HepG2 (cell line): Measurements from ENCODE around the gene PRSS36. TPM values are rescaled to one million over a fixed set of nuclear protein-coding genes. Genes with fewer than 3 reads are reported as not detected.

Experiments used
- AGO2 ChIP-seq: fragments of 200-400 bp; formaldehyde crosslinking; optimal IDR thresholded peaks from 2 replicates; pipeline ENCODE3; 2017; ENCODE audit warnings: mild to moderate bottlenecking, low read depth, low read length, moderate library complexity
- ARNTL ChIP-seq: sonication (generic); formaldehyde crosslinking; IDR thresholded peaks from 2 replicates; pipeline ENCODE4 v1.4.0; 2020; ENCODE audit warnings: mild to moderate bottlenecking, missing genetic modification reagents
- NFKBIZ ChIP-seq: IDR thresholded peaks from 2 replicates; pipeline ENCODE4 v1.6.1; 2018; ENCODE audit warnings: missing genetic modification reagents, missing compliant biosample characterization
- NR1H2 ChIP-seq: sonication (generic); formaldehyde crosslinking; IDR thresholded peaks from 2 replicates; pipeline ENCODE4 v1.8.1; 2022; ENCODE audit warnings: low read depth, missing genetic modification reagents, borderline replicate concordance
- PAWR ChIP-seq: sonication (generic); formaldehyde crosslinking; IDR thresholded peaks from 2 replicates; pipeline ENCODE4 v1.4.0; 2020; ENCODE audit warnings: missing genetic modification reagents, mild to moderate bottlenecking, borderline replicate concordance
- RAD51 ChIP-seq: fragments of 450-650 bp; IDR thresholded peaks from 2 replicates; pipeline ENCODE4 v1.6.1; 2016; ENCODE audit warnings: borderline replicate concordance
- SATB2 ChIP-seq: sonication (generic); formaldehyde crosslinking; IDR thresholded peaks from 2 replicates; pipeline ENCODE4 v1.5.0; 2020; ENCODE audit warnings: missing genetic modification reagents
- TAF1 ChIP-seq: sonication (generic); formaldehyde crosslinking; IDR thresholded peaks from 2 replicates; pipeline ENCODE4 v1.4.0; 2020; ENCODE audit warnings: missing genetic modification reagents
- ZNF124 ChIP-seq: sonication (generic); formaldehyde crosslinking; IDR thresholded peaks from 2 replicates; pipeline ENCODE4 v1.4.0; 2020; ENCODE audit warnings: missing genetic modification reagents
- ZNF556 ChIP-seq: sonication (generic); formaldehyde crosslinking; IDR thresholded peaks from 2 replicates; pipeline ENCODE4 v1.4.0; 2020; ENCODE audit warnings: mild to moderate bottlenecking, missing genetic modification reagents, borderline replicate concordance
- ZNF724P ChIP-seq: sonication (generic); formaldehyde crosslinking; IDR thresholded peaks from 2 replicates; pipeline ENCODE4 v1.8.0; 2022; ENCODE audit warnings: missing genetic modification reagents, borderline replicate concordance
- ZNF891 ChIP-seq: sonication (generic); formaldehyde crosslinking; IDR thresholded peaks from 2 replicates; pipeline ENCODE4 v1.5.0; 2020; ENCODE audit warnings: mild to moderate bottlenecking, missing genetic modification reagents
- ZSCAN21 ChIP-seq: sonication (generic); formaldehyde crosslinking; IDR thresholded peaks from 2 replicates; pipeline ENCODE4 v1.8.0; 2022; ENCODE audit warnings: mild to moderate bottlenecking, missing genetic modification reagents, moderate library complexity, borderline replicate concordance
- polyA plus RNA-seq, 8 experiments: library from polyadenylated mRNA; depleted of rRNA in 3 of 8; stranded (reverse) in 7 of 8; unstranded in 1 of 8; fragments of >200 nt; fragmentation: Illumina TruSeq in 4 of 8; extraction: Trizol in 4 of 8; gene quantifications; 2 replicates each; pipeline versions ENCODE4 v1.2.1 to v1.2.3, GENCODE V29; 2011 to 2016; ENCODE audit warnings: low read depth in 4 of 8, missing spikeins in 1 of 8, mixed read lengths in 1 of 8; ENCODE audit not compliant: insufficient read depth in 1 of 8
- total RNA-seq, 5 experiments: library from RNA; depleted of rRNA; stranded (reverse); fragments of >200 nt; fragmentation: Illumina TruSeq; extraction: Trizol; gene quantifications; 2 replicates each; pipeline ENCODE4 v1.2.3, GENCODE V29; 2016; ENCODE audit warnings: low read depth in 1 of 5
- TF ChIP-seq, protein P1 (sequence below): IDR thresholded peaks from 2 replicates; pipeline ENCODE4 v1.6.1; 2016; ENCODE audit warnings: mild to moderate bottlenecking, missing biosample characterization, missing genetic modification reagents
- TF ChIP-seq, protein P2 (sequence below): sonication (generic); formaldehyde crosslinking; IDR thresholded peaks from 2 replicates; pipeline ENCODE4 v1.8.1; 2023; ENCODE audit warnings: mild to moderate bottlenecking, inconsistent platforms, moderate library complexity, missing genetic modification reagents, borderline replicate concordance
- TF ChIP-seq, protein P3 (sequence below): sonication (generic); formaldehyde crosslinking; IDR thresholded peaks from 2 replicates; pipeline ENCODE4; 2020; ENCODE audit warnings: missing genetic modification reagents, mild to moderate bottlenecking, borderline replicate concordance
- TF ChIP-seq, protein P4 (sequence below): sonication (generic); formaldehyde crosslinking; IDR thresholded peaks from 2 replicates; pipeline ENCODE4 v1.5.0; 2020; ENCODE audit warnings: missing genetic modification reagents
- TF ChIP-seq, protein P5 (sequence below): sonication (generic); formaldehyde crosslinking; IDR thresholded peaks from 2 replicates; pipeline ENCODE4 v1.4.0; 2020; ENCODE audit warnings: missing genetic modification reagents
- TF ChIP-seq, protein P6 (sequence below): sonication (generic); formaldehyde crosslinking; IDR thresholded peaks from 2 replicates; pipeline ENCODE4 v1.4.0; 2020; ENCODE audit warnings: low read depth, mild to moderate bottlenecking, missing genetic modification reagents

PRSS36 gene
- total and polyA plus RNA-seq, 2 of the 13 experiments (the other 11 are each of a cell fraction or from before 2014, with no cell fraction given): 1.5 to 2.1 TPM

DNA sequence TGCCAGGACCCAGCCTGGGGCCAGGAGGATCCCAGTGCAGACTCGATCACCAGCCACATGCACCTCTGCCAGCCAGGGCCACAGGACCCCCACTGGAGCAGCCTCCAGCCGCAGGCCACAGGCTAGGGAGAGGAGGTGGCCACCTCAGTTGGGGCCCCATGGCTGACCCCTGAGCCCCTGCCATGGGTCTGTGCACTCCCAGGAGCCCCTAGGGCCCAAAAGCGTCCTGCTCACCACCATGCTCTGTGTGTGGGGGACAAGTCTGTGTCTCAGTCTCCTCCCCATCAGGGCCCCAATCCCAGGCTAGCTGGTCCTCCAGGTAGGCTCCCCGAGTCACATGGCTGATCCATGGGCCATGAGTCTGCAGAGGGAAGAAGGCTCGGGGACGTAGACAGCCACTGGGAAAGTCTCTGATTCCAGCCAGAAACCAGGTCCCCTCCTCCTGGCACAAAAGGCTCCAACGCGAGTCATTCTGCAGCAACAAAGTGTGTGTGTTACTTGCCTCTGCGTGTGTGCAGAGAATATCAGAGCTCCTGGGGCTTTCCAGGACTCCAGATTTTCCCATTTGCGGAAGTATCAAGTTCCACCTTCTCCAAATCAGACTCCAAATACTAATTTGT lies 8.3 kb downstream of the PRSS36 start (continued):
- TF ChIP-seq ARNTL (CRISPR knock-in tag): peak; percentile 43; the same call in 1 of the 2 replicates
- TF ChIP-seq, protein P1, sequence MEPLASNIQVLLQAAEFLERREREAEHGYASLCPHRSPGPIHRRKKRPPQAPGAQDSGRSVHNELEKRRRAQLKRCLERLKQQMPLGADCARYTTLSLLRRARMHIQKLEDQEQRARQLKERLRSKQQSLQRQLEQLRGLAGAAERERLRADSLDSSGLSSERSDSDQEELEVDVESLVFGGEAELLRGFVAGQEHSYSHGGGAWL (CRISPR knock-in tag): 0 out of 2 replicates have a peak, but pooled peaks have one; percentile 24
- TF ChIP-seq, protein P2, sequence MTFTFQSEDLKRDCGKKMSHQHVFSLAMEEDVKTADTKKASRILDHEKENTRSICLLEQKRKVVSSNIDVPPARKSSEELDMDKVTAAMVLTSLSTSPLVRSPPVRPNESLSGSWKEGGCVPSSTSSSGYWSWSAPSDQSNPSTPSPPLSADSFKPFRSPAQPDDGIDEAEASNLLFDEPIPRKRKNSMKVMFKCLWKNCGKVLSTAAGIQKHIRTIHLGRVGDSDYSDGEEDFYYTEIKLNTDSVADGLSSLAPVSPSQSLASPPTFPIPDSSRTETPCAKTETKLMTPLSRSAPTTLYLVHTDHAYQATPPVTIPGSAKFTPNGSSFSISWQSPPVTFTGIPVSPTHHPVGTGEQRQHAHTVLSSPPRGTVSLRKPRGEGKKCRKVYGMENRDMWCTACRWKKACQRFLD: no peak
- 0 out of 2 replicates have a peak, but pooled peaks have one; percentile 26 for TF ChIP-seq ZNF124 (CRISPR knock-in tag)
- TF ChIP-seq SATB2 (CRISPR knock-in tag): no peak
- TF ChIP-seq, protein P3, sequence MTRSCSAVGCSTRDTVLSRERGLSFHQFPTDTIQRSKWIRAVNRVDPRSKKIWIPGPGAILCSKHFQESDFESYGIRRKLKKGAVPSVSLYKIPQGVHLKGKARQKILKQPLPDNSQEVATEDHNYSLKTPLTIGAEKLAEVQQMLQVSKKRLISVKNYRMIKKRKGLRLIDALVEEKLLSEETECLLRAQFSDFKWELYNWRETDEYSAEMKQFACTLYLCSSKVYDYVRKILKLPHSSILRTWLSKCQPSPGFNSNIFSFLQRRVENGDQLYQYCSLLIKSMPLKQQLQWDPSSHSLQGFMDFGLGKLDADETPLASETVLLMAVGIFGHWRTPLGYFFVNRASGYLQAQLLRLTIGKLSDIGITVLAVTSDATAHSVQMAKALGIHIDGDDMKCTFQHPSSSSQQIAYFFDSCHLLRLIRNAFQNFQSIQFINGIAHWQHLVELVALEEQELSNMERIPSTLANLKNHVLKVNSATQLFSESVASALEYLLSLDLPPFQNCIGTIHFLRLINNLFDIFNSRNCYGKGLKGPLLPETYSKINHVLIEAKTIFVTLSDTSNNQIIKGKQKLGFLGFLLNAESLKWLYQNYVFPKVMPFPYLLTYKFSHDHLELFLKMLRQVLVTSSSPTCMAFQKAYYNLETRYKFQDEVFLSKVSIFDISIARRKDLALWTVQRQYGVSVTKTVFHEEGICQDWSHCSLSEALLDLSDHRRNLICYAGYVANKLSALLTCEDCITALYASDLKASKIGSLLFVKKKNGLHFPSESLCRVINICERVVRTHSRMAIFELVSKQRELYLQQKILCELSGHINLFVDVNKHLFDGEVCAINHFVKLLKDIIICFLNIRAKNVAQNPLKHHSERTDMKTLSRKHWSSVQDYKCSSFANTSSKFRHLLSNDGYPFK (CRISPR knock-in tag): peak; percentile 21; the same call in 1 of the 2 replicates
- TF ChIP-seq NR1H2 (CRISPR knock-in tag): no peak
- TF ChIP-seq ZNF891: 0 out of 2 replicates have a peak, but pooled peaks have one; percentile 50
- TF ChIP-seq, protein P4, sequence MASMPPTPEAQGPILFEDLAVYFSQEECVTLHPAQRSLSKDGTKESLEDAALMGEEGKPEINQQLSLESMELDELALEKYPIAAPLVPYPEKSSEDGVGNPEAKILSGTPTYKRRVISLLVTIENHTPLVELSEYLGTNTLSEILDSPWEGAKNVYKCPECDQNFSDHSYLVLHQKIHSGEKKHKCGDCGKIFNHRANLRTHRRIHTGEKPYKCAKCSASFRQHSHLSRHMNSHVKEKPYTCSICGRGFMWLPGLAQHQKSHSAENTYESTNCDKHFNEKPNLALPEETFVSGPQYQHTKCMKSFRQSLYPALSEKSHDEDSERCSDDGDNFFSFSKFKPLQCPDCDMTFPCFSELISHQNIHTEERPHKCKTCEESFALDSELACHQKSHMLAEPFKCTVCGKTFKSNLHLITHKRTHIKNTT (CRISPR knock-in tag): 0 out of 2 replicates have a peak, but pooled peaks have one; percentile 43
- no peak for TF ChIP-seq RAD51
- TF ChIP-seq, protein P5, sequence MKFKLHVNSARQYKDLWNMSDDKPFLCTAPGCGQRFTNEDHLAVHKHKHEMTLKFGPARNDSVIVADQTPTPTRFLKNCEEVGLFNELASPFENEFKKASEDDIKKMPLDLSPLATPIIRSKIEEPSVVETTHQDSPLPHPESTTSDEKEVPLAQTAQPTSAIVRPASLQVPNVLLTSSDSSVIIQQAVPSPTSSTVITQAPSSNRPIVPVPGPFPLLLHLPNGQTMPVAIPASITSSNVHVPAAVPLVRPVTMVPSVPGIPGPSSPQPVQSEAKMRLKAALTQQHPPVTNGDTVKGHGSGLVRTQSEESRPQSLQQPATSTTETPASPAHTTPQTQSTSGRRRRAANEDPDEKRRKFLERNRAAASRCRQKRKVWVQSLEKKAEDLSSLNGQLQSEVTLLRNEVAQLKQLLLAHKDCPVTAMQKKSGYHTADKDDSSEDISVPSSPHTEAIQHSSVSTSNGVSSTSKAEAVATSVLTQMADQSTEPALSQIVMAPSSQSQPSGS (CRISPR knock-in tag): peak; percentile 19; the same call in 1 of the 2 replicates
- no peak for TF ChIP-seq ZNF724P (CRISPR knock-in tag)
- peak; percentile 42; the same call in 1 of the 2 replicates for TF ChIP-seq ZSCAN21
- TF ChIP-seq TAF1 (CRISPR knock-in tag): peak; percentile 40
- TF ChIP-seq PAWR (CRISPR knock-in tag): 0 out of 2 replicates have a peak, but pooled peaks have one; percentile 26
- TF ChIP-seq, protein P6, sequence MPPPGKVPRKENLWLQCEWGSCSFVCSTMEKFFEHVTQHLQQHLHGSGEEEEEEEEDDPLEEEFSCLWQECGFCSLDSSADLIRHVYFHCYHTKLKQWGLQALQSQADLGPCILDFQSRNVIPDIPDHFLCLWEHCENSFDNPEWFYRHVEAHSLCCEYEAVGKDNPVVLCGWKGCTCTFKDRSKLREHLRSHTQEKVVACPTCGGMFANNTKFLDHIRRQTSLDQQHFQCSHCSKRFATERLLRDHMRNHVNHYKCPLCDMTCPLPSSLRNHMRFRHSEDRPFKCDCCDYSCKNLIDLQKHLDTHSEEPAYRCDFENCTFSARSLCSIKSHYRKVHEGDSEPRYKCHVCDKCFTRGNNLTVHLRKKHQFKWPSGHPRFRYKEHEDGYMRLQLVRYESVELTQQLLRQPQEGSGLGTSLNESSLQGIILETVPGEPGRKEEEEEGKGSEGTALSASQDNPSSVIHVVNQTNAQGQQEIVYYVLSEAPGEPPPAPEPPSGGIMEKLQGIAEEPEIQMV (CRISPR knock-in tag): 0 out of 2 replicates have a peak, but pooled peaks have one; percentile 28
- TF ChIP-seq ZNF556 (CRISPR knock-in tag): peak; percentile 30; the same call in 1 of the 2 replicates
- TF ChIP-seq NFKBIZ (CRISPR knock-in tag): 0 out of 2 replicates have a peak, but pooled peaks have one; percentile 31
- TF ChIP-seq AGO2: peak; percentile 74
